Gastroesophageal sphincter (tissue), 3 donors: ENCODE measurements around the gene BCAS3.

Source experiments
- CTCF ChIP-seq, 4 experiments: fragments of 200-600 bp in 2 of 4; fragments of 450-650 bp in 2 of 4; sonication (generic) in 1 of 4; IDR thresholded peaks; one replicate each; pipeline ENCODE4 v1.5.1; 2017 to 2019; ENCODE audit warnings: antibody characterized with exemption in 4 of 4, mild to moderate bottlenecking in 2 of 4, moderate library complexity in 2 of 4
- EP300 ChIP-seq: sonication (generic); formaldehyde crosslinking; IDR thresholded peaks from one replicate; pipeline ENCODE4 v1.6.1; 2017; ENCODE audit warnings: antibody characterized with exemption, mild to moderate bottlenecking
- POLR2AphosphoS5 ChIP-seq: sonication (generic); formaldehyde crosslinking; IDR thresholded peaks from one replicate; pipeline ENCODE4 v1.6.1; 2017; ENCODE audit warnings: antibody characterized with exemption

- peak in 1 of 4 experiments; percentile 29 for TF ChIP-seq CTCF (IDR thresholded peaks at IDR 0.05)
- no peak for TF ChIP-seq EP300
- TF ChIP-seq POLR2AphosphoS5: no peak
Observed at GRCh38 chr17:61349350-61349749, 671.7 kb downstream of the BCAS3 start.
